GM19324 (cell line): ENCODE measurements around the gene SLC19A1.

Experiments
- ATAC-seq: cut with Tn5 transposase; IDR thresholded peaks from one replicate; pipeline ENCODE4 v1.9.1; 2021; ENCODE audit warnings: mild to moderate bottlenecking, moderate library complexity; ENCODE audit not compliant: unreplicated experiment, low FRiP score

The SLC19A1 gene

DNA sequence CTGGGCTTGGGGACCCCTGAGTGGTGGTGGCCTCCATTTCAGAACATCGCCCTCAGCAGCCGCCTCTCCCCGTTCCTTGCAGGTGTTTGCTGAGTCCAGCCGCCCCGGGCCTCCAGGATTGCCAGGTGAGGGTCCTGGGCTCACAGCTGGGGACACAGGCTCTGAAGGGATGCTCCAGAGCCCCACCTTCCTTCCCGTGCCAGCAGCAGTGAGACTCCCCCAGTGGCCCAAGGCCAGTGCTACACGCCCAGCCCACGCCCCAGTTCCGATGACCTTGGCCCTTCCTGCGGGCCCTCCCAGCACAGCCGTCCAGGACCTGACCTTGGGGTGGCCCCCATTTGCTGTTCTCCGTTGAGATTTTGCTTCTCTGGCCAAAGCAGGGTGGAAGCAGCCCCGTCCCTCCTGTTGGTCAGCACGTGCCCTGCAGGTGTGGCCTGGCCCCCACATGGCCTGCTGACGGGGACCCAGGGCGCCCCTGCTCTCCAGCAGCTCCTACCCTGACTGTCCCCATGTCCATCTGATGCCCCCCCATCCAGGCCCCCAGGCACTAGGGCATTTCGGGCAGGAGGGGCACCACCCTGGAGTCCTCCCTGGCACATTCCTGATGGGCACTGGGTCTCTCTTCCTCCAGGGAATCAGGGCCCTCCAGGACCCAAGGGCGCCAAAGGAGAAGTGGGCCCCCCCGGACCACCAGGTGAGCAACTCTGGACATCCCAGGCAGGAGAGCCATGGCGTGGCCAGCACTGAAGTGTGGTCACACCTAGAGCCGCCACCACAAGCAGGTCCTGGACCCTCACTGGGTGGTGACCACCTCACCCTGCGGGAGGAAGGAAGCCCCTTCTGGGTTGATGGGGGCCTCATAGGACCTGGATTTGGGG, 45.0 kb downstream of the SLC19A1 start:
- no peak for ATAC-seq

DNA sequence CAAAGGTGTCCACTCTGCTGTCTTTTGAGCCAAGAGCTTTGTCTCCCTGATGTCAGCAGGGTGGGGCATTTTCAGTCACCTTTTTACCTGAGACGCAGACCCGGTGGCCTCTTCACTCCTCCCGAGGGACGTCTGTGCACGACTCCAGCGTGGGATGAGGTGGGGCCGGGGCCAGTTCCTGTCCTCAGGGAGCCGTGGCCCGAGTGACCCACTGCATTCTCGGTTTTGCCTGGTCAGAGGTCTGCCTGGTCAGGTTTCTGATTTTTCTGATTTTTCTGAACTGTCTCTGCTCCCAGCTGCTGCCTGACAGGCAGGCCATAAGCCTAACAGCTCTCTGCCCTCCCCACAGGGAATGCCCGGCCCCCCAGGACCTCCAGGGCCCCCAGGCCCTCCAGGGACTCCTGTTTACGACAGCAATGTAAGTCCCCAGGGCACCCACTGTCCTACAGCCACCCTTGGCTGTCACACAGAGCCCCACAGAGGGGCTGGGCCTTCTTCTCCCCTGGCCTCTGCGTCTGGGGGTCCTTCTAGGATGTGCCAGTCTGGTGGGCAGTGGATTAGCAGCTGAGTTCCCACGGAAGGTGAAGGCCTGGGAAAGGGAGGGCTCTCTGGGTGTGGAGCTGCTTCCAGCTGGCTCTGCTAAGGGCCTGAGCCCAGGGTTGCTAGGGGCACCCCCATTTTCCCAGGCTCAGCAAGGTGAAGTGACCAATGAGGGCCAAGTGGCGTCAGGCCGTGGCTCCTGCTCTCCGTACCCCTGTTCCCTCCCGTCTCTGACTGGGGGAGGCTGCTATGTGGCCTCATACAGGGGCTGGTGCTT, 45.9 kb downstream of the SLC19A1 start:
- ATAC-seq: no peak

DNA sequence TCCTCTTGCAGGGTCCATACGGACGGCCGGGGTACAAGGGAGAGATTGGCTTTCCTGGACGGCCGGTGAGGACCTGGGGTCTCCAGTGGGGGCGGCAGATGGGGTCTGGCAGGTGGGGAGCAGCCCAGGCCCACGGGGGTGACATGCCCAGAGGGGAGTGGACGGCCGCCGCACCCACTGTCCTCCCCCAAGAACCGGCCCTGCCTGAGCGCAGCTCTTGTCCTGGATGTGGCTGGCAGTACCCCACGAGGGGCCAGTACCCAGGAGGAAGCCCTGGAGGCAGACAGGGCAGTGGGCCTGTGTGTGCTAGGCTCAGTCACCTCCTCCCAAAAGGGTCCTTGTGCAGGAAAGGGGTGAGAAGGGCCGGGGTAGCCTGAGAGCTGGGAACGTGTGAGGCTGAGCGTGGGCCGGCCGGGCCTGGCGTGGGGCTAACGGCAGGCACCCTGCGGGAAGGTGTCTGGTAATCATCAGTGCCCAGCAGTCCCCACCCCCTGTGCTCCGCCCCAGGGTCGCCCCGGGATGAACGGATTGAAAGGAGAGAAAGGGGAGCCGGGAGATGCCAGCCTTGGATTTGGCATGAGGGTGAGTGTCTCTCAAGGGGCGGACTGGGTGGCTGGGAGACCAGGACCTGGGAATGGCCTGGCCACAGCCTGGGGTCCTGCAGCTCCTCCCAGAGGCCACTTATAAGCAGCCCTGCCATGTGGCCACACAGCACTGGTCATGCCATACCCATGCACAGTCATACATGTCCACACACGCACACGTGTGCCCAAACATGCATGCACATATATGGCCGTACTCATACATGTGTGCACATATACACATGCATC, 47.2 kb downstream of the SLC19A1 start:
- no peak for ATAC-seq

DNA sequence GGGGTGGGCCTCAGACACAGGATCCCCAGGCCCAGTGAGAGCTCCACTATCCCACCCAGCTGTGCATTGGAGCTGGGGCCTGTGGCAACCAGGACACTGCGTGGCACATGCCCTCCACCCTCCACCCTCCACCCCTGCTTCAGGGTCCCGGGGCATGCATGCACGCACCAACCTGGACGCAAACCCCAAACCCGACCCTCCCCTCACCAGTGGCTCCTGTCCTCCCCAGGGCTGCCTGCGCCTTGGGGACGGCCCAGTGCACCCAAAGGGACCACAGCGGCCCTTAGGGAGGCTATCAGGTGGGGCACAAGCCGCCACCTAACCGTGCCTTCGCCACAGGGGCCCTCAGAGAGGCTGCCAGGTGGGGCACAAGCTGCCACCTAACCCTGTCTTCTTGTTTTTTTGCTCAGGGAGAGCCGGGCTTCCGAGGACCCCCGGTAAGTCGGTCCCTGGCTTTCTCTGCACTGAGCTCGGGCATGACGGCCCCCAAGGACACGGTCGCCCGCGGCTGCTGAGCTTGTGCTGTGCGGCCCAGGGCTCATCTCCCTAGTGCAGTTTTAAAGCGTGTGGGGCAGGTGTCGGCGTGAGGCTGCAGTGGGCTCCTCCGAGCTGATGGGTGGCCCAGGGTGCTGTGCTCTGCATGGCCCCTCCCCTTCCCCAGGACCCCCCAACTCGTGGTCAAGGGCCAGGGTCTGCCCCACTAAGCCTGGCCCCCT, 47.9 kb downstream of the SLC19A1 start:
- no peak for ATAC-seq

DNA sequence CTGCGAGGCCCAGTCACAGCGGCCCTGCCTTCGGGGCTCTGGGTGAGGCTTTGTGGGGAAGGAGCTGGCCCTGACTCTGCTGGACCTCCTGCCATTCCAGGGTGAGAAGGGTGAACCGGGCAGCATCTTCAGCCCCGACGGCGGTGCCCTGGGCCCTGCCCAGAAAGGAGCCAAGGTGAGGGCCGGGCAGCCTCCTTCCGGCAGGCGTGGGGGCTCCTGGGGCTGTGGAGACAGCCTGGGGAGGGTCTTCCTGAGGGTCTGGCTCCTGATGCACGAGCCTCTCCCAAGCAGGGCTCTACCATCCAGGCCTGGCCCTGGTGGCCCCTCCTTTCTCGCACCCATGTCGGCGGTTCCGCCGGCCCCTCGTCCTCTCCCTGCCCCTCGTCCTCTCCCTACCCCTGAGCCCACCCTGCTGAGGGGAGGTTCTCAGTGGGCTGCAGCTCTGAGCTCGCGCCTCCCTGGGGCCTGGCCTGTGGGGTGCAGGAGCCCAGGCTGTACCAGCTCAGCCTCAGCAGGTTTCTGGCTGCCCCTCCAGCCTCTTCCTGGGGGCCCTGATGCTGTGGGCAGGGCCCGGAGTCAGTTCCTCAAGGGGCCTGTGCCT, 48.7 kb downstream of the SLC19A1 start:
- no peak for ATAC-seq

DNA sequence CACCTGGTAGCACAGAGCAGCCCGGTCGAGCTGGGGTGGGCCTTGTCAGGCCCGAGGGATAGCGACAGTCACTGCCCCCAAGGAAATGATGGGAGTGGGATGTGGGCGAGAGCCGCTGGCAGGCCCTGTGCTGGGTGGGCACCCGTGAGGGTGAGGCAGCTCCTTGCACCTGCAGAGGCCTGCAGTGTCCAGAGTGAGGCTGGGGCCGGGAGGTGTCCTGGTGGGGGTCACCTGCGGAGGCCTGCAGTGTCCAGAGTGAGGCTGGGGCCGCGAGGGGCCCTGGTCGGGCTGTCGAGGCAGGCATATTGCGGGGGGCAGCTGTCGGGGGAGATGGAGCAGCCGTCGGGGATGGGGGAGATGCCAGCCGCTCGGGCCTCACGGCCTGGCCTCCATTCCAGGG, 49.5 kb downstream of the SLC19A1 start:
- ATAC-seq: no peak

DNA sequence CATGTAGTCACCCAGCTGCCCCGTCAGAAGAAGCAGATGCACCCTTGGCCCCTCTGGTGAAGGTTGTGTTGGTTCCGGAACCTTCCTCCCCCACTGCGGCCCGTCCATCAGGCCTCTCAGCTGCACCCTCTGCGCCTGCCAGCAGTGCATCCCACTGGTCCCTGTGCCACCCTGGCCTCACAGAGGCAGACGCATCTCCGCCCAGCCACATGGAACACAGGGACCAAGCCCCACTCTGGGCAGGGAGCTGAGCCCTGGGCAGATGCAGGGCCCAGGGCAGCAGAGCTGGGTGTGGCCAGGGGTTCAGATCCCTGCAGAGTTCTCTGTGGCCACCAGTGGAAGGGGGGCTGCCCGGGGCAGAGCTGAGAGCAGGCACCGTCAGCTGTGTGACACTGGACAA, 50.6 kb downstream of the SLC19A1 start:
- no peak for ATAC-seq

DNA sequence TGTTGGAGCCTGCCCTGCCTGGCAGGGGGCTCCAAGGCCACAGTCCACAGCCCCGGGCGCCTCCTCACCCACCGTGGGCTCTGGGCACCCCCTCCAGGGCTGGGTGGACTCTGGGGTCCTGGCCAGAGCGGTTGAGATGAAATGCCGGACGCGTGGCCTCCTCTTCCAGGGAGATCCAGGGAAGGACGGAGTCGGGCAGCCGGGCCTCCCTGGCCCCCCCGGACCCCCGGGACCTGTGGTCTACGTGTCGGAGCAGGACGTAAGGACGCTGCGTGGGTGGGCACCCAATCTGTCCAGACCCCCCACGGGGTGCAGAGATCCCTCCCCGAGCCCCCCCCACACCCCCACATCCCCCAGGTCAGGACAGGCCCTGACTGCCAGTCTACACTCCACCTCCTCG, 51.2 kb downstream of the SLC19A1 start:
- no peak for ATAC-seq

DNA sequence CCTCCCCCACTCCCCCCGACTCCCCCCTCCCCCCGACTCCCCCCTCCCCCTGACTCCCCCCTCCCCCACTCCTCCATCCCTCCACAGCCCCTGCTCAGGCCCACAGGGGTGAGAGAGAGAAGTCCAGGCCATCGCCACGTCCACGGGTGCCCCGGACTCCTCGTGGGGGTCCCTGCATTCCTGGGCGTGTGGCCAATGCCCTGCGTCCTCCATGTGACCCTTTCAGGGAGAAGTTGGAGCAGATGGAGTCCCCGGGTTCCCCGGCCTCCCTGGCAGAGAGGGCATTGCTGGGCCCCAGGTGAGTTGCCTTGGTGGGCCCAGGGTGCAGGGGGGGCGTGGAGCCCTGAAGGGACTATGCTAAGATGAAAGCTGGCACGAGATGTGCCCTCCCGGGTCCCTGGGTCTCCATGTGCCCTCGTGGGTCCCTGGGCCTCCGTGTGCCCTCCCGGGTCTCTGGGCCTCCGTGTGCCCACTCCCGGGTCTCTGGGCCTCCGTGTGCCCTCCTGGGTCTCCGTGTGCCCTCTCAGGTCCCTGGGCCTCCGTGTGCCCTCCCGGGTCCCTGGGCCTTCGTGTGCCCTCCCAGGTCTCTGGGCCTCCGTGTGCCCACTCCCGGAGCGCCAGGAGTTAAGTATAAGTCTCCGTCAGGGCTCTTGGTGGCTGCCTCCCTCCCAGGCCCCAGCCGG, 52.0 kb downstream of the SLC19A1 start:
- ATAC-seq: no peak

DNA sequence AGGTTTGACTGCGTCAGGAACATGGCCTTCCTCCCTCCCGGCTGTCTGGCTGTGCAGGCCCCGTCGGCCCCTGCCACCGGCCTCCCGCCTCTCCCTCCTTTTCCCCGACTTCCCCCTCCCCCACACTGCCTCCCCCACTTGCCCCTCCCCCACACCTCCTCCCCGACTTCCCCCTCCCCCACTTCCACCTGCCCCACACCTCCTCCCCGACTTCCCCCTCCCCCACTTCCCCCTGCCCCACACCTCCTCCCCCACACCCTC, 52.6 kb downstream of the SLC19A1 start:
- ATAC-seq: no peak

DNA sequence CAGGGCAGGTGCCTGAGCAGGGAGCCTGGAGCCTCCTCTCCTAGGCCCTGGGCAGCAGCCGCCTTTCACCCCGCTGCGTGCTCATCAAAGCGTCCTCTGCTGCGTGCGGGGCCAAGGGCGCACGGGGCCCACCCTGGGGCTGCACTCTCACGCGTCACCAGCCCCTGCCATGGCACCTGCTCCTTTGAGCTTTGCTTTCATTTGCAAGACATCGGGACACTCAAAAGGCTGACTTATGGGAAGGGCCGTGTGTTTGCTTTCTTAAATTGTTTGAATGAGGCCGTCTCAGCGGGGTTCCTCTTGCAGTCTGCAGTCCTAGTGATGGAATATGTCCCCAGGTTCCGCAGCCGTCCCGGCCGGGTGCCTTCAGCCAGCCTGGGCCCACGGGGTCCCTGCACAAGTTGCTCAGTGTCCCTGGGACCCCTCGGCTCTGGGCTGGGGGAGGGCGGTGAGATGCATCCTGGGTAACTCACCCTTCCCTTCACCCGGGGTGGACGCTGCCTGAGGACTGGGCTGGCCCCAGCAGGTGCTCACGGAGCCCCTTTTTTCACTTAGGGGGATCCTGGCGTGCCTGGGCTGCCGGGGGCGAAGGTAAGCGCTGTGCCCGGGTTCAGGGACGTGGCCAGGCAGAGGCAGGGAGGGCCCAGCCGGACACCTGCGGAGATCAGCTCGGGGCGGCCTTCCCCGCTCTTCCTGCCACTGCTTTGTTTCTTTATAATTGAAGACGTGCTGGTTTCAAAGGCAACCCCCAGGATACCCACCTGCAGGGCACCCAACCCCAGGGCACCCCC, 53.1 kb downstream of the SLC19A1 start:
- no peak for ATAC-seq

DNA sequence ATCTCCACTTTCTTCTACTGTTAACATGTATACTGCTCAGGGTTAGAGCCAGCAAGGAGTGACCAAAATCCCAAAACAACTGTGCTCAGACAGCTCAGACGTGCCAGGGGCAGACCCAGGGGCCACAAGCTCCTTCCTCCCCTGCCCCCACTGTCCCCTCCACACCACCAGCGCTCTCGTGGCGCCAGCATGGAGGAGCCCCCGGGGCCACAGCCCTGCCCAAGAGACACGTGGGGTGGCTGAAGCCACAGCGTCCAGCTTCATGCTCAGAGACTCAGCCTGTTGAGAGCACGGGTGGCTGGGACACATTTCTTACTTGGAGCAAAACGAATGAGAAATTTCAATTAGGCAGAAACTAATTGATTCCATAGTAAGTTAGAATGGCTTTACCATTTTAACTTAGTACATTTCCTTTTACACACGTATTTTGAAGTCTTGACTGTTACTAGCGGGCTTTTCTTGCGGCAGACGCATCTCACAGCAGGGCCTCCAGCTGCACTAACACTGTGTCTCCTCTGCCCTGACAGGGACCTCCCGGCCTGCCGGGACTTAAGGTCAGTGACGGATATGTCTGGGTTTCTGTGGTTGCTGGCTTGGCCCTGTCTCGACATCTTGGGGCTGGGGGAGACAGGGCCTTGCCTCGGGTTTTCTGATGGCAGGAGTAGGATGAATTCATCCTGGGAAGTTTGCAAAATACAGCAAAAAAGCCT, 54.2 kb downstream of the SLC19A1 start:
- no peak for ATAC-seq

DNA sequence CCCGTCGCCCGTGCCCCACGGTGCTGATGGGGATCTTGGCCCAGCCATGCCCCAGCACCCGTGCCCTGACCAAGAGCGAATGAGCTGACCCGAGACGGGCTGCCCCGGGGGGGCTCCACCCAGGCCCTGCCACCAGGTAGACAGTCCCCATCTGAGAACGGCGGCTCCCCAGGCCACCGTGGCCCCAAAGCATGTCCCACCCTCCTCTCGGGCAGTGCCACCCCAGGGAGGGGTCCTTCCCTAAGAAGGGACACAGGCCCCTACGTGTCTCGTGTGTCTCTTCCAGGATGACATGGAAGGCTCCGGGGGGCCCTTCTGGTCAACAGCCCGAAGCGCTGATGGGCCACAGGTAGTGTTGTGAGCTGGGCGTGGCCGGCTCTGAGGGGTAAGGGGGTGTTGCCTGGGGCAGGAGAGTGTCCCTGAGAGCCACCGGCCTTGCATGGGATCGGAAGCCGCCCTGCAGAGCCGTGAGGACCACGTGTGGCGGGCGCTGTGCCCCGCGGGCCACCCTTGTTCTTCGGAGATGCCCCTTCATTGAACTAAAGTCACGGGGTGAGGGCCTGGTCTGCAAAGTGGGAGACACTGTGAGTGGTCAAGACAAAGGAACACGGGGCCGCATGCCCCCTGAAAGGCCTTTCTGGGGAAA, 55.0 kb downstream of the SLC19A1 start:
- ATAC-seq: no peak

DNA sequence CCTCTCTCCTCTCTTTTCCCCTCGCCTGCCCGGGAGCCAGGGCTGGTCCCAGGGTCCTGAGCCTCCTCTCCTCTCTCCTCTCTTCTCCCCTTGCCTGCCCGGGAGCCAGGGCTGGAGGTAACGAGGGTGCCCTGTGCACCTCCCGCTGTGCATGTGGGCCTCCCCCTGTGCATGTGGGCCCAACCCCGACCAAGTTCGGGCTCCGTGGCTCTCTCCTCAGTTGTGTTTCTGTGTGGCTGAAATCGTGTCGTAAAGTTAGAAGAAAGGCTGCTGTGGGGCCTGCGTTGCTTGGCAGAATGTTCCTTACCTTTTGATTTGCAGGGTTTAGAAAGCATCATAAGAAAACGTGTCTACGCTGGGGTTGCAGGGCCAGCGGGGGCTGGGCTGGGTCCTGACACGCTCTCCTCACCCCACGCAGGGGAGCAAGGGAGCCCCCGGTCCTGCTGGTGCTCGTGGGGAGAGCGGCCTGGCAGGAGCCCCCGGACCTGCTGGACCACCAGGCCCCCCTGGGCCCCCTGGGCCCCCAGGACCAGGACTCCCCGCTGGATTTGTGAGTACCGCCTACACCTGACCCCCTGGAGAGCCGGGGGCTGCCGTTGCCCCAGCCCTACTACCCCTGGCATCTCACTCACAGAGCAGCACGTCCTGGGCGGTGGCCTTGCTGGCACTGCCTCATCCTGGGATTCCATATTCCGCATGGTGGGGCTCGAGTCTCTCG, 55.6 kb downstream of the SLC19A1 start:
- ATAC-seq: no peak

DNA sequence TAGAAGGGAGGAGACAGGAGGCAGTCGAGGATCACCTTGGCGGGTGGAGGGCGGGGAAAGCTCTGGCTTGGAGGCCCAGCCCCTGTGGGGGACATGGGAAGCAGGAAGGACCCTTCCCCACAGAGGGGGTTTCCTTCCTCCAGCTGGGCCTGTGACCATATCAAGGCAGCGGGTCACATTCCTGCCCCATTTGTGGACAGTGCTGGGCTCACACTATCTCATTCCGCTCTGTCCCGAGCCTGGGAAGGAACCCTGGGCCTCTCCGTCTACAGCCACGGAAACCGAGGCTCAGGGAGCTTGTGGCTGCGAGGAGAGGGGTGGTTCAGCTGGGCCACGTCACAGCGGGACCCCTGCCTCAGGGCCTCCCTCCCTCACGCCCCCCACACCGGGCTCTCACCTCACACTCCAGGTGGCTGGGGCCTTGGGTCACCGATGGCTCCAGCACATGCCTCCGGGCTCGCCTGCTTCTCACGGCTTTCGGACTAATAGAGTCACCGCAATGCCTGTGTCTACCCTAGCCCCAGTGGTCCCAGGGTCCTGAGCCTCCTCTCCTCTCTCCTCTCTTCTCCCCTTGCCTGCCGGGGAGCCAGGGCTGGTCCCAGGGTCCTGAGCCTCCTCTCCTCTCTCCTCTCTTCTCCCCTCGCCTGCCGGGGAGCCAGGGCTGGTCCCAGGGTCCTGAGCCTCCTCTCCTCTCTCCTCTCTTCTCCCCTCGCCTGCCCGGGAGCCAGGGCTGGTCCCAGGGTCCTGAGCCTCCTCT, 56.4 kb downstream of the SLC19A1 start:
- no peak for ATAC-seq

DNA sequence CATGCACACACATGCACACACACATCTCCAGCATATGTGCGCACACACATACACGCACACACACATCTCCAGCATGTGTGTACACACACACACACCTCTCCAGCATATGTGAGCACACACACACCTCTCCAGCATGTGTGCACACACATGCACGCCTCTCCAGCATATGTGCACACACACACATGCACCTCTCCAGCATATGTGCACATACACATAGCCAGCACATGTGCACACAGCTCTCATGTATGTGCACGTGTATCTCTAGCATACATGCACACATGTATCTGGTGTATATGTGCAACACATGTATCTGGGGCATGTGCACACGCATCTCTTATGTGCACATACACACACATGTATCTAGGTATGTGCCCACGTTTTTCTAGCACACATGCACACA, 57.9 kb downstream of the SLC19A1 start:
- ATAC-seq: no peak
